ENCODE results near the gene CRELD2.

- TF ChIP-seq JUN (IDR thresholded peaks at IDR 0.05) (no peak), KDM5A (IDR thresholded peaks at IDR 0.05) (no peak), JUNB (IDR thresholded peaks at IDR 0.05) (no peak), MAZ (IDR thresholded peaks at IDR 0.05; ENCODE audit: borderline replicate concordance, low read depth, low read length) (no peak), BHLHE40 (IDR thresholded peaks at IDR 0.05; ENCODE audit: low read depth, low read length) (no peak), RCOR1 (IDR thresholded peaks at IDR 0.05; ENCODE audit: low read depth, low read length) (no peak), CTCF (IDR thresholded peaks at IDR 0.05) (no peak), POLR2A (IDR thresholded peaks at IDR 0.05; ENCODE audit: low read length) (no peak), REST (IDR thresholded peaks at IDR 0.05) (no peak)
- TF ChIP-seq, protein P1, sequence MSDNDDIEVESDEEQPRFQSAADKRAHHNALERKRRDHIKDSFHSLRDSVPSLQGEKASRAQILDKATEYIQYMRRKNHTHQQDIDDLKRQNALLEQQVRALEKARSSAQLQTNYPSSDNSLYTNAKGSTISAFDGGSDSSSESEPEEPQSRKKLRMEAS (IDR thresholded peaks at IDR 0.05), result no peak
These were observed 10.2 kb downstream of the CRELD2 start for GRCh38 chr22:49928555-49929210.

All from A549 (cell line).